HG03558 (cell line): ENCODE measurements around the gene SKA2.
"Not testable (repeated sequence)": the region's sequence is repeated elsewhere in the genome, so short reads cannot be mapped to it uniquely, and the experiment has no call there.

Experiments
- ATAC-seq: cut with Tn5 transposase; IDR thresholded peaks from one replicate; pipeline ENCODE4 v1.9.1; 2021; ENCODE audit warnings: moderate number of reproducible peaks; ENCODE audit not compliant: unreplicated experiment; ENCODE audit errors: extremely low read depth

The SKA2 gene

DNA sequence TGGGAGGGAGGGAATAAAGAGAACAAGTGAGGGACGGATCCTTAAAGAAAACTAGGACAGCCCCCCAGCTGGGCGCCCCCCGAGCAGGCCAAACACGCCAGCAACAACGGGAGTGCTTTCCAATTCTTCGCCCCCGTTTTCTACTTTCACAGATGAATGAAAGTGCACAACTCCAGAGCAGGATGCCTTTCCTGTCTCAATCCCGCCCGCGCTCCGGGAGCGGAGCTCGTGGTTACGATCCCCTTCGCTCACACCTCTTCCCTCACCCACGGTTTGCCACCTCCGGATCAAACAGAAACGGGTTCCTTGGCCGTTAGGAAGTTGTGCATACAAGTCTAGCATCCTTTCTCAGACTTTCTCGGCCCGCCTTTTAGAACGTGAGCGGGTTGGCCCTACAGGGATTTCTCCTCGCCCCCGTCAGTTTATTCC is 680 bp downstream of the SKA2 start:
- ATAC-seq, result no peak

DNA sequence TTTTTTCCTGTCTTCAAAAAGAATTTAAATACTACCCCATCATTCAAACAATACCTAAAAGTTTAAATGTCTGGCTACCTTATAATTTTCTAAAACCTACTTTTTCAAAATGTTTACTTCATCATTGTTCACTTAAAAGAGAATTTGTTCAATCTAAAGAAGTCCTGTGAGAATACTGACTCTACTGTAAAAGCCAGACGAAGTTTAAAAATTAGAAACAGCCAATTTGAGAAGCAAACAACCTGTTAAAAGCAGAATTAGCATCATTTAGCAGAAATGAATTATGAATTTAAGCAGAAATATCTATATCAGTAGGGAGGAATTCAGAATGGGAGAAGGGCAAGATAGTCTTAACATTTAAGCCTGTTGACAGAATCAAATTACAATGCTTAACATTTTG is 2.1 kb downstream of the SKA2 start:
- no peak for ATAC-seq

DNA sequence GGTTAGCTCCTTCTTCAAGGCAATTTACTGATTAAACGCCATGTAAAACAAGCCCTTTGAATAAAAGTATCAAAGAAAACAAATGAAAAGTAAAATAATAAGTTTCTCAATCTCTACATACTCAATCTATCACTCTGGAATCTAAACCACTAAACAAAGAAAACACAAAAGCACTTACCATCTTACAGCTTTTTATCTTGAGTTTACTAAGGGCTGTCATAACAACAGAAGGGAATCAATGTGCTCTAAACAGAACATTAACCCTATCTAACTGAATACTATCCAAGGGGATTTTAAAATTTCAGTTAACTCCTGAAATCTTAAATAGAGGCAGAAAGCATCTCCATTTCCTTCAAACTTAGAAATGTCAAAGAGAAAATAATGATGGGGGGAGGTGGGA is 3.4 kb downstream of the SKA2 start:
- ATAC-seq, result no peak

DNA sequence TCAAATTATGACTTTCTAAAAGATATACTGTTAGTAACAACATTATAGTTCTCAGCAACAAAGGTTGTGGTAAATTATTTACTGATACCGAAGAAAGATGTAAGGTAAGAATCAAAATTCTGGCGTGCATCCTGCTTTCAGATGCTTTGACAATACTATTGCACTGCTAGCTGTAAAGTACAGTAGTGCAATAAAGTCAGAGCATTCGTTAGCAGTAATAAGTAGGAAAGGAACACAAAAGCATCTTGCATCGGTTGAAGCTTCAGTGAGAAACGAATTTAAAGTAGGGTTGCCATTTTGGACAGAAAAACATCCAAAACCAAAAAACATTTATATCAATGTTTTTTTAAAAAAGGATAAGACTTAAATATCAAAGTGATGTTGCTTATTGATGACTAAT is 4.0 kb downstream of the SKA2 start:
- no peak for ATAC-seq

DNA sequence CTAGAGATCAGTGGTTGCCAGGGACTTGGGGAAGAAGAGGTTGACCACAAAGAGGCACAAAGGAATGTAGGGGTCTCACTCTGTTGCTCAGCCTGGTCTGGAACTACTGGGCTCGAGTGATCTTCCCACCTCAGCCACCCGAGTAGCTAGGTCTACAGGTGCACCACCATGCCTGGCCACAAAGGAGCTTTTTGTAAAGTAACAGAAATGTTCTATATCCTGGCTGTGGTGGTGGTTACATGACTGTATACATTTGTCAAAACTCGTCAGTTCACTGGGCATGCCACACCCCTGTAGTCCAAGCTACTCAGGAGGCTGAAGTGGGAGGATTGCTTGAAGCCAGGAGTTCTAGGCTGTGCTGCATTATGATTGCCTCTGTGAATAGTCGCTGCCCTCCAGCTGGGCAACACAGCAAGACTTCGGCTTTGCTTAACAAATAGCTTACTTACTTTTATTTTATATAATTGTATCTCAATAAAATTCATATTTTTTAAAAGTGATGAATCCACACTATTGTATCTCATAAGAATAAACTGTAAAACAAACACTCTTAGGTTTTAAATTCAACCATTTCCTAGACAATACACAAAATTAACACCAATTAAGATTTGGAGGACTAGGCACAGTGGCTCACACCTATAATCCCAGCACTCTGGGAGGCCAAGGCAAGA is 5.0 kb downstream of the SKA2 start:
- ATAC-seq, result no peak

DNA sequence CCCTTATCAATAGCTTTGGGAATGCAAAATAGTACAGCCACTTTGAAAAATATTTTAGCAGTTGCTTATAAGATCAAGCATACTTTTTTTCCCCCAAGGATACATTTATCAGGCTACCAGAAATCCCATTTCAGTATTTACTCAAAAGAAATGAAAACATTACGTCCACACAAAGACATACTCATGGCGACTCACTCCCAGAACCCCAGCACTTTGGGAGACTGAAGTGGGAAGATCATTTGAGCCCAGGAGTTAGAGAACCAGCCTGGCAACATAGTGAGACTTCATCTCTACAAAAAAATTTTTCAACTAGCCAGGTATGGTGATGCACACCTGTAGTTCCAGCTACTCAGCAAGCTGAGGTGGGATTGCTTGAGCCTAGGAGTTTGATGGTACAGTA is 5.9 kb downstream of the SKA2 start:
- no peak for ATAC-seq

DNA sequence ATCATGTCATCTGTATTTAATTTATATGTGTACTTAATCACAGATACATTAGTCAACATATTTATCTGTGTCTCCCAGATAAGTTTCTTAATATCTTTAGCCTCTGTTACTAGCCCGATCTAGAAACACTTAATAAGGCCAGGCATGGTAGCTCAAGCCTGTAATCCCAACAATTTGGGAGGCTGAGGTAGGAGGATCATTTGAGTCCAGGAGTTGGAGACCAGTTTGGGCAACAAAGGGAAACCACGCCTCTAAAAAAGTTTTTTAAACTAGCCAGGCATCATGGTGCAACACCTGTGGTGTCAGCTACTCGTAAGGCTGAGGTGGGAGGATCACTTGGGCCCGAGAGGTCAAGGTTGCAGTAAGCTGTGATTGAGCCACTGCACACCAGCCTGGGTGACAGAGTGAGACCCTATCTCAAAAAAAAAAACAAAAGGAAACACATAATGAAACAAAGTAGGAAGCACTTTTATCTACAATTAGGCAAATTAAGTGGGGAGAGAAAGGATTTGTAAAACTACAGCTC is 9.4 kb downstream of the SKA2 start:
- ATAC-seq, result no peak

DNA sequence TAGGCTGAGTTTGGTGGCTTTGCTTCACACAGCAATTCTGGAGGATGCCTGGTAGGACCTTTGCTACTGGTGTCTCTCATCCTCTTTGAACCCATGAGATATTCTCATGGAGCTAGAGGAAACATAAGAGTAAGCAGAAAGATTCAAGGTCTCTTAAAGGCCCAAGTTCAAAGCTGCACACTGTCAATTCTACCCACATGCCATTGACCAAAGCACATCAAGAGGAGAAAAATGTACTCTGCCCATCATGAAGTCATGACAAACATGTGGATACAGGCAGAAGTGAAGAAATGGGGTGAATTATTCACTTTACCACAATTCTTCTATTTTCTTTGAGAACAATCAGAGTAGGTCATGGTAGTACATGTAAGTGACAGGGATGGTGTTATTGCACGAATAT is 13.1 kb downstream of the SKA2 start:
- no peak for ATAC-seq

DNA sequence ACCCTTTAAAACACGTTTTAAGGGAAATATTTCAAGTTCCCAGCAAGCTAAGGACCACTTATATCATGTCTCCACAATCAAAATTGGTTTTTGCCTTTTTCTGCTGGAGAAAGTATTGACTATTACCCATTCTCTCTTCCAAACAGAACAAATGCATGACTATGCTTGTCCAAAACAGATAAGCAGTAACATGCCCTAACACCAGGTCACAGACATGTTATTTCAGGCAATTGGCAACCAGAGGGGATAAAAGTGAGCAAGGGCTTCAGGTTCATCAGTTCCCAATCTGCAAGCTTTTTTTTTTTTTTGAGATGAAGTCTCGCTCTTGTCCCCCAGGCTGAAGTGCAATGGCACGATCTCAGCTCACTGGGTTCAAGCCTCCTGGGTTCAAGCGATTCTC is 15.0 kb downstream of the SKA2 start:
- no peak for ATAC-seq

DNA sequence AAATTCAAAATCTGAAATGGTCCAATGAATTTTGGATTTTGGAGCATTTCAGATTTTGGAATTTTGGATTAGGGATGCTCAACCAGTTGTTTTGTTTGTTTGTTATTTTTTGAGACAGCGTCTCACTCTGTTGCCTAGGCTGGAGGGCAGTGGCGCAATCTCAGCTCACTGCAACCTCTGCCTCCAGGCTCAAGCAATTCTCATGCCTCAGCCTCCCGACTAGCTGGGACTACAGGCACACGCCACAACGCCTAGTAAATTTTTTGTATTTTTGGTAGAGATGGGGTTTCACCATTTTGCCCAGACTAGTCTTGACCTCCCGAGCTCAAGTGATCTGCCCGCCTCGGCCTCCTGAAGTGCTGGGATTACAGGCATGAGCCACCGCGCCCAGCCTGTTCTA is 16.6 kb downstream of the SKA2 start:
- not testable (repeated sequence) for ATAC-seq

DNA sequence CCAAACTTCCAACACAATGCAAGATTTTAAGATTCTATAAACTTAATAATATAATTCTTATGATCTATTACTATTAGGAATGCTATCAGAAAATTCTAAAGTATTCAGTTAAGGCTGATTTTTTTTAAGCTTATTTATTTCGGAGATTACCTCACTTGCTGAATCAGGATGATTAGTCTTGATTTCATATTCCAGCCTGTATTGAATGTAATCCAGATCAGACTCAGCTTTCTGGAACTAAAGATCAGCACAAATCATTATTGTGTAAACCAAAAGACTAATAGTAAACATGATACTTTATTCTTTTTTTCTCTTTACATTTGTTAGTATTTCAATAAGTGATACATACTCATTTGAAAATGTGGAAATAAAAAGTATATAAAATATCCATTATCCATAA is 23.9 kb downstream of the SKA2 start:
- ATAC-seq, result no peak

DNA sequence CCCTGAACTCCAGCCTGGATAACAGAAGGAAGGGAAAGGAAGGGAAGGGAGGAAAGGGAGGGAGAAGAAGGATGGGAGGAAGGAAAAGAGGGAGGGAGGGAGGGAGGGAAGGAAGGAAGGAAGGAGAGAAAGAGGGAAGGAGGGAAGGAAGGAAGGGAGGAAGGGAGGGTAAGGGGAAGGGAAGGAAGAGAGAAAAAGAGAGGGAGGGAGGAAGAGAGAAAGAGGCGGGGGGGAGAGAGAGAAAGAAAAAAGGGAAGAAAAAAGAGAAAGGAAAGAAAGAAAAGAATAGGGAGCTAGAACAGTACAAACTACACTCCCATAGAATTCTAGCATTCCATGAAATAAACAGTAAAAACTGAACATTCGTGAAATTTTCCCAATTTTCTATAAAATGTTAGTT is 25.2 kb downstream of the SKA2 start:
- ATAC-seq, result no peak

DNA sequence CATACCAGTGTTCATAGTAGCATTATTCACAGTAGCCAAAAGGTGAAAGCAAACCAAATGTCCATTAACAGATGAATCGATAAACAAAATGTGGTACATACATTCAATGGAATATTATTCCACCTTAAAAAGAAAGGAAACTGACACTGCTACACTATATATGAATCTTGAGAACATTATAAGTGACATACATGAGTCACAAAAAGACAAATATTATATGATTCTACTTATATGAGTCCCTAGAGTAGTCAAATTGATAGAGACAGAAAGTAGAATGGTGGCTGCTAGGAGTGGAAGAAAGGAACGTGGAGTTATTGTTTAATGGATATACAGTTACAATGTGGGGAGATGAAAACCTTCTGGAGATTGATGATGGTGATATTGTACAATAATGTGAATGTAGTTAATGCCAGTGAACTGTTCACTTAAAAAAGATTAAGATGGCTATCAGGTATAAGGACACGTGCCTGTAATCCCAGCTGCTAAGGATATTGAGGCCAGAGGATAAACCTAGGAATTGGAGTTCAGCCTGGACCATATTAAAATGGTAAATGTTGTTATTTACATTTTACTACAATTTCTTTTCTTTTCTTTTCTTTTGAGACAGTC is 28.1 kb downstream of the SKA2 start:
- ATAC-seq, result no peak

DNA sequence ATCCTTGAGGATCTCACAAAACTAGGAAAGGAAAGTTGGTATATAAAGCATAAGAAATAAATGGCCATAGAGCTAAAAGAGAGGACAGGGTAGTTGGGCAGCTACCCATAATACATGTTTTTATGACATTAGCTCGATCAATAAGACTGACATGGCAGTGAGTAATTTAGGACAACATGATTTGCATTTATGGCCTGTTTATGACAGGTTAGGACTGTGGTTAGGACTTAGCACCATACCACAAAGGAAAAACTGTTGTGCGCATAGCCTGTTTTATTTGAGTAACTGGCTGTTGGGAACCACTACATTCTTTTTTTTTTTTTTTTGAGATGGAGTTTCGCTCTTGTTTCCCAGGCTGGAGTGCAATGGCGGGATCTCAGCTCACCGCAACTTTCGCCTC is 30.3 kb downstream of the SKA2 start:
- no peak for ATAC-seq

DNA sequence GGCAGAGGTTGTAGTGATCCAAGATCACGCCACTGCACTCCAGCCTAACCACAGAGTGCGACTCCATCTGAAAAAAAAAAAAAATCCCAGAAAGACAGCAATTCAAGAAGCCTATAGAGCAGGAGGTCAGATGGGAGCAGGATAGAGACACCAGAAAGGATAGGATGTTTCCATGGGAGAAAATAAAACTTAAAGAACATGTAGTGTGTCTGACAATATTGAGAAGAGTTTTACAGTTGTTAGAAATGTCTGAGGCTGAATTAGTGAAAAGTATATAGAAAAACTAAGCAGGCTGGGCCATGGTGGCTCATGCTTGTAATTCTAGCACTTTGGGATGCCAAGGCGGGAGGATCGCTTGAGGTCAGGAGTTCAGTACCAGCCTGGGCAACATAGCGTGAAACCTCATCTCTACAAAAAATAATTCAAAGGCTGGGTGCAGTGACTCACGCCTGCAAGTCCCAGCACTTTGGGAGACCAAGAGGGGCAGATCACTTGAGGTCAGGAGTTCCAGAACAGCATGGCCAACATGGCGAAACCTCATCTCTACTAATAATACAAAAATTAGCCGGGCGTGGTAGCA is 33.0 kb downstream of the SKA2 start:
- no peak for ATAC-seq

DNA sequence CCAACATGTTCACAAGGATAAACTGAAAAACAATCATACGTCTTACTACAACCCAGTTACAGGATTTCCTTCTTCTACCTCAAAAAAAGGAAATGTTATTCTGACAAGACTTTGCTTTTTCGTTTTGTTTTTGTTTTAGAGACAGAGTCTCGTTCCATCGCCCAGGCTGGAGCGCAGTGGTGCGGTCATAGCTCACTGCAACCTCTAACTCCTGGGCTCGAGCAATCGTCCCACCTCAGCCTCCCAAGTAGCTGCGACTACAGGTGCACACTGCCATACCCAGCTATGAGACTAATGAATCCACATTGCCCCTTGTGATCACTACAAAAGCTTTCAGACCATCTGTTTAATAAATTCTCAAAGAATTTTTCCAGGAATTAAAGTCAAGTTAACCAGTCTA is 39.5 kb downstream of the SKA2 start:
- no peak for ATAC-seq

DNA sequence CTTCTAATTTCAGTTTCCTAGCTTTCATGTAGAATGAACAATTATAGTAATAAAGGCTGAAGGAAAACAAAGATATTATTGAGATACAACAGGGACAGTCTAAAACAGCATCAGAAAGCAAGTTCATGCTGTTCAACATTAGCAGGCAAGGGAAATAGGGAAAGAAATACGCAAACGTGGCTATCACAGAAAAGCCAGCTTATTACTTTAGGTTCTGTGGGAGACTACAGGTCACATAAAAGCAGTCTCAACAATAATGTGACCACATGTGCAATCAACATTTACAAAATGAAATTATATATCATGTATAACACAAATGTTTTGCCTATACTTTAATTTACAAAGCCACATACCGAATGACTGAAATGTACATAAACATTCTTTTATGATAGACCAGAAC is 43.4 kb downstream of the SKA2 start:
- ATAC-seq, result no peak

DNA sequence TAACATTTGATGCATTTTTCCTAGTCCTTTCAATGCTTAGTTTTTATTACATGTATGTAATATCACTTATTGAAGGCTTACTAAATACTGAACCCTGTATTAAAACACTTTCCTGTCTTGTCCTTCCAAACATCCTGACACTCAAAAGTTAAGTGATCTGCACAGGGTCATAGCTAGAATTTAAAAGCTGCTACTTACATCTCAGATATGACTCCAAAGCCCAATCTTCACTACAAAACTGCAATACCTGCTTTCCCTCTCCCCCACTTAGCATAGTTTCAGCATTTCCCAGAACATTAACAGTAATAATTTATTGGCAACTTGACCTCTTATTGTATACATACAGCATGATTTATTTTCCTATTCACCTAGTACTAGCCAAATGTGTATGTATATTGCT is 44.0 kb downstream of the SKA2 start:
- ATAC-seq, result no peak

DNA sequence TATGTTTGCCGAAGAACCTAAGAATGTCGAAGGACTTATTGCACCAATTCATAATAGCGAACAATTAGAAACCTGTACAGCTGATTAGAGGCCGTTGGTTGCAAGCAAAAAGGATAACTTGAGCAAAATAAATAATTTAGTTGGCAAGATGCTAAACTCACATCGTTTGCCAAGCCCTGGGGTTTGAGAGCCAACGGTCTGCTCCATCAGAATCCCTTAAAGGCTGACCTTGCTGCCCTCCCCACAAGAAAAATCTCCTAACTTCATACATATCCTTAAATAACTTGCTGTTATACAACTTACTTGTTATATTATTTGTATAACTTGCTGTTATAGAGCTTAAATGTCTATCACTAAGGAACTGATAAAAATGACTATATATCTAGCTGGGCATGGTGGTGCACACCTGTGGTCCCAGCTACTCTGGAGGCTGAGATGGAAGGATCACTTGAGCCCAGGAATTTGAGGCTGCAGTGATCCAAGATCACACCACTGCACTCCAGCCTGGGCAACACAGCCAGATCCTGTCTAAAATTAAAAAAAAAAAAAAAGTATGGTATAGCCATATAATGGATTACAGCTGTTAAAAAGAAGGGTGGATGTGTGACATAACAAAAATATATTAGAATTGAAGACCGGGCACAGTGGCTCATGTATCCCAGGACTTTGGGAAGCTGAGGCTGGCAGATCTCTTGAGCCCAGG is 46.4 kb downstream of the SKA2 start:
- no peak for ATAC-seq

DNA sequence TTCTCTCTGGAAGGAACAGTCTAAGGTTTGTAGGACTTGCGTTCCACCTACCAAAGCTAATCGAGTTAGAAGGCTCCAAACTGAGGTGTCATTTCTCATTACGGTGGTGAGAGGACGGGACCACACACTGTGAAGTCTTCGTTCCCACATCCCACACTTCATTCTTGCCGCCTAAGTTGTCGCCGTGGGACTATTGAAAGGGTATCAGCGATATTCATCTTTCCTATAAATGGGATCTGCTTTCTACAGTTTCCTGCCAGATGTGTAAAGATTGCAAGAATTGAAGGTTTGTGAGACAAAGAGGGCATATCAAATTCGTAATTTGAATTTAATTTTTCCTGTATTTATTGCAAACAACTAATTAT is 47.7 kb downstream of the SKA2 start:
- ATAC-seq, result no peak
